GM12878 (cell line): ENCODE results near the gene SHC1.

Source experiments
- JUNB ChIP-seq: IDR thresholded peaks from 2 replicates; pipeline ENCODE4 v1.6.1; 2016; ENCODE audit warnings: antibody characterized with exemption, mild to moderate bottlenecking
- POLR2A ChIP-seq: IDR thresholded peaks from 2 replicates; pipeline ENCODE4 v1.6.1; 2011; ENCODE audit warnings: low read depth, mild to moderate bottlenecking, low read length
- ZNF274 ChIP-seq: IDR thresholded peaks from one replicate; pipeline ENCODE4 v1.8.0; 2011; ENCODE audit not compliant: insufficient read length, insufficient read depth
- TF ChIP-seq, protein P1 (sequence below): IDR thresholded peaks from 2 replicates; pipeline ENCODE4 v1.6.1; 2012; ENCODE audit warnings: low read depth, low read length, improper control_type of control experiment
- TF ChIP-seq, protein P2 (sequence below), 3 experiments: IDR thresholded peaks in 2 of 3; conservative IDR thresholded peaks in 1 of 3; 2 replicates each; pipeline ENCODE4 v1.5.1; 2011; ENCODE audit warnings: low read depth in 3 of 3, low read length in 3 of 3, mild to moderate bottlenecking in 3 of 3, control low read depth in 2 of 3, moderate library complexity in 2 of 3, inconsistent platforms in 1 of 3, mixed read lengths in 1 of 3; ENCODE audit not compliant: control insufficient read depth in 2 of 3, insufficient read depth in 1 of 3; ENCODE audit errors: extremely low read depth in 1 of 3

DNA sequence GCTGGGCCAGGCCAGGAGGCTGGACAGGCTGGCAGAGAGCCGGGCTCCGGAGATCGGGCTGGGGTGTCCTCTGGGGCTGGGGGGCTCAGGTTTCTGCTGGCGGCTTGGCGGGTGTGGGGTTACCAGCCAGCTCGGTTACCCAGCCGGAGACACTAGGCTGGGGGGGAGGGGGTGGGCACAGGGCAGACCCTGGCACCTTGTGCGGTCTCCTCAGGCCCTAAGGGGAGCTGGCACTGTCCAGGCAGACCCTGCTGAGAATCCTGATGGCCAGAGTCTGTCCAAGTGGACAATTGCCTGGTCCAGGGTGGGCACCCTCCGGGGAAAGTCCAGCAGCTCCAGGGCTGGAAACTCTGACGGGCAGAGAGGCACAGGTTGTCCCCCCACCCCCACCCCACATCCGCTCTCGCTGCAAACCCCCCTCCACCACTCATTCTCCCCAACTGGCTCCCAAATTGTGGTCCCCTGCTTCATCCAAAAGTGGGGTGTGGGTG is 38.7 kb upstream of the SHC1 start:
- no peak for TF ChIP-seq POLR2A
- TF ChIP-seq, protein P1, sequence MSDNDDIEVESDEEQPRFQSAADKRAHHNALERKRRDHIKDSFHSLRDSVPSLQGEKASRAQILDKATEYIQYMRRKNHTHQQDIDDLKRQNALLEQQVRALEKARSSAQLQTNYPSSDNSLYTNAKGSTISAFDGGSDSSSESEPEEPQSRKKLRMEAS = no peak
- TF ChIP-seq, protein P2, sequence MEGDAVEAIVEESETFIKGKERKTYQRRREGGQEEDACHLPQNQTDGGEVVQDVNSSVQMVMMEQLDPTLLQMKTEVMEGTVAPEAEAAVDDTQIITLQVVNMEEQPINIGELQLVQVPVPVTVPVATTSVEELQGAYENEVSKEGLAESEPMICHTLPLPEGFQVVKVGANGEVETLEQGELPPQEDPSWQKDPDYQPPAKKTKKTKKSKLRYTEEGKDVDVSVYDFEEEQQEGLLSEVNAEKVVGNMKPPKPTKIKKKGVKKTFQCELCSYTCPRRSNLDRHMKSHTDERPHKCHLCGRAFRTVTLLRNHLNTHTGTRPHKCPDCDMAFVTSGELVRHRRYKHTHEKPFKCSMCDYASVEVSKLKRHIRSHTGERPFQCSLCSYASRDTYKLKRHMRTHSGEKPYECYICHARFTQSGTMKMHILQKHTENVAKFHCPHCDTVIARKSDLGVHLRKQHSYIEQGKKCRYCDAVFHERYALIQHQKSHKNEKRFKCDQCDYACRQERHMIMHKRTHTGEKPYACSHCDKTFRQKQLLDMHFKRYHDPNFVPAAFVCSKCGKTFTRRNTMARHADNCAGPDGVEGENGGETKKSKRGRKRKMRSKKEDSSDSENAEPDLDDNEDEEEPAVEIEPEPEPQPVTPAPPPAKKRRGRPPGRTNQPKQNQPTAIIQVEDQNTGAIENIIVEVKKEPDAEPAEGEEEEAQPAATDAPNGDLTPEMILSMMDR (IDR thresholded peaks at IDR 0.05 in 2 of 3, conservative IDR thresholded peaks at IDR 0.05 in 1 of 3; ENCODE audit: control insufficient read depth in 2 of 3, extremely low read depth in 1 of 3, insufficient read depth in 1 of 3, low read depth in 3 of 3, low read length in 3 of 3) = no peak
- TF ChIP-seq ZNF274 = no peak
- TF ChIP-seq JUNB = no peak
